ENCODE data around the gene BABAM2. TPM values are rescaled to one million over a fixed set of nuclear protein-coding genes. Genes with fewer than 3 reads are reported as not detected.

The BABAM2 gene
- total and polyA plus RNA-seq, 9 of the 15 experiments (the other 6 are each of a cell fraction or from before 2014, with no cell fraction given), result 10.9 to 37.4 (median 25.6) TPM

- TF ChIP-seq, protein P1, sequence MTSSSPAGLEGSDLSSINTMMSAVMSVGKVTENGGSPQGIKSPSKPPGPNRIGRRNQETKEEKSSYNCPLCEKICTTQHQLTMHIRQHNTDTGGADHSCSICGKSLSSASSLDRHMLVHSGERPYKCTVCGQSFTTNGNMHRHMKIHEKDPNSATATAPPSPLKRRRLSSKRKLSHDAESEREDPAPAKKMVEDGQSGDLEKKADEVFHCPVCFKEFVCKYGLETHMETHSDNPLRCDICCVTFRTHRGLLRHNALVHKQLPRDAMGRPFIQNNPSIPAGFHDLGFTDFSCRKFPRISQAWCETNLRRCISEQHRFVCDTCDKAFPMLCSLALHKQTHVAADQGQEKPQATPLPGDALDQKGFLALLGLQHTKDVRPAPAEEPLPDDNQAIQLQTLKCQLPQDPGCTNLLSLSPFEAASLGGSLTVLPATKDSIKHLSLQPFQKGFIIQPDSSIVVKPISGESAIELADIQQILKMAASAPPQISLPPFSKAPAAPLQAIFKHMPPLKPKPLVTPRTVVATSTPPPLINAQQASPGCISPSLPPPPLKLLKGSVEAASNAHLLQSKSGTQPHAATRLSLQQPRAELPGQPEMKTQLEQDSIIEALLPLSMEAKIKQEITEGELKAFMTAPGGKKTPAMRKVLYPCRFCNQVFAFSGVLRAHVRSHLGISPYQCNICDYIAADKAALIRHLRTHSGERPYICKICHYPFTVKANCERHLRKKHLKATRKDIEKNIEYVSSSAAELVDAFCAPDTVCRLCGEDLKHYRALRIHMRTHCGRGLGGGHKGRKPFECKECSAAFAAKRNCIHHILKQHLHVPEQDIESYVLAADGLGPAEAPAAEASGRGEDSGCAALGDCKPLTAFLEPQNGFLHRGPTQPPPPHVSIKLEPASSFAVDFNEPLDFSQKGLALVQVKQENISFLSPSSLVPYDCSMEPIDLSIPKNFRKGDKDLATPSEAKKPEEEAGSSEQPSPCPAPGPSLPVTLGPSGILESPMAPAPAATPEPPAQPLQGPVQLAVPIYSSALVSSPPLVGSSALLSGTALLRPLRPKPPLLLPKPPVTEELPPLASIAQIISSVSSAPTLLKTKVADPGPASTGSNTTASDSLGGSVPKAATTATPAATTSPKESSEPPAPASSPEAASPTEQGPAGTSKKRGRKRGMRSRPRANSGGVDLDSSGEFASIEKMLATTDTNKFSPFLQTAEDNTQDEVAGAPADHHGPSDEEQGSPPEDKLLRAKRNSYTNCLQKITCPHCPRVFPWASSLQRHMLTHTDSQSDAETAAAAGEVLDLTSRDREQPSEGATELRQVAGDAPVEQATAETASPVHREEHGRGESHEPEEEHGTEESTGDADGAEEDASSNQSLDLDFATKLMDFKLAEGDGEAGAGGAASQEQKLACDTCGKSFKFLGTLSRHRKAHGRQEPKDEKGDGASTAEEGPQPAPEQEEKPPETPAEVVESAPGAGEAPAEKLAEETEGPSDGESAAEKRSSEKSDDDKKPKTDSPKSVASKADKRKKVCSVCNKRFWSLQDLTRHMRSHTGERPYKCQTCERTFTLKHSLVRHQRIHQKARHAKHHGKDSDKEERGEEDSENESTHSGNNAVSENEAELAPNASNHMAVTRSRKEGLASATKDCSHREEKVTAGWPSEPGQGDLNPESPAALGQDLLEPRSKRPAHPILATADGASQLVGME (CRISPR knock-in tag; IDR thresholded peaks at IDR 0.05), result no peak
- TF ChIP-seq SIN3B (IDR thresholded peaks at IDR 0.05; ENCODE audit: low read depth) (no peak), CEBPB (tag; IDR thresholded peaks at IDR 0.05) (no peak), SP2 (IDR thresholded peaks at IDR 0.05; ENCODE audit: extremely low read depth, low read depth, low read length, poor library complexity, severe bottlenecking) (no peak), EZH2 (IDR thresholded peaks at IDR 0.05; ENCODE audit: borderline replicate concordance, low read depth, low read length) (no peak), THRB (CRISPR knock-in tag; conservative IDR thresholded peaks at IDR 0.05) (no peak)
Measured at GRCh38 chr2:27966466-27966865, 75.9 kb downstream of the BABAM2 start (continued).
